Measurements from ENCODE around the gene TACC2.

GRCh38 chr10:122115874-122116273, 126.9 kb downstream of the TACC2 start:
- TF ChIP-seq CTCF (IDR thresholded peaks at IDR 0.05), result no peak
- no peak for TF ChIP-seq POLR2A (IDR thresholded peaks at IDR 0.05)
- no peak for TF ChIP-seq EP300 (IDR thresholded peaks at IDR 0.05)

Data from tibial nerve (tissue), 4 donors.